HG02943 (cell line): ENCODE data around the gene CDKAL1.

Source experiments
- ATAC-seq: cut with Tn5 transposase; IDR thresholded peaks from one replicate; pipeline ENCODE4 v1.9.1; 2021; ENCODE audit warnings: mild to moderate bottlenecking, low read depth, moderate library complexity; ENCODE audit not compliant: unreplicated experiment

The CDKAL1 gene

GRCh38 chr6:20861481-20861880 lies 327.2 kb downstream of the CDKAL1 start:
- ATAC-seq, result no peak

- no peak for ATAC-seq
Measured at GRCh38 chr6:20866036-20866435, 331.8 kb downstream of the CDKAL1 start.

- no peak for ATAC-seq
Measured at GRCh38 chr6:20866935-20867703, 332.9 kb downstream of the CDKAL1 start.

- ATAC-seq, result no peak
Measured at GRCh38 chr6:20868397-20869096, 334.3 kb downstream of the CDKAL1 start.

GRCh38 chr6:20870021-20870420 lies 335.8 kb downstream of the CDKAL1 start:
- no peak for ATAC-seq

GRCh38 chr6:20870493-20870892 lies 336.2 kb downstream of the CDKAL1 start:
- ATAC-seq, result no peak

GRCh38 chr6:20873425-20874190 lies 339.4 kb downstream of the CDKAL1 start:
- no peak for ATAC-seq

GRCh38 chr6:20875369-20875963 lies 341.2 kb downstream of the CDKAL1 start:
- ATAC-seq, result no peak

- ATAC-seq, result no peak
Measured at GRCh38 chr6:20876036-20876435, 341.8 kb downstream of the CDKAL1 start.

GRCh38 chr6:20876561-20876960 lies 342.3 kb downstream of the CDKAL1 start:
- ATAC-seq, result no peak

GRCh38 chr6:20877008-20877937 lies 343.0 kb downstream of the CDKAL1 start:
- ATAC-seq, result peak; percentile 99

GRCh38 chr6:20879121-20879520 lies 344.9 kb downstream of the CDKAL1 start:
- ATAC-seq, result no peak

- ATAC-seq, result no peak
Measured at GRCh38 chr6:20879526-20879925, 345.3 kb downstream of the CDKAL1 start.

- ATAC-seq, result no peak
Measured at GRCh38 chr6:20881365-20881764, 347.1 kb downstream of the CDKAL1 start.

GRCh38 chr6:20882014-20882413 lies 347.8 kb downstream of the CDKAL1 start:
- ATAC-seq, result no peak

- no peak for ATAC-seq
Measured at GRCh38 chr6:20885076-20885475, 350.8 kb downstream of the CDKAL1 start.

- ATAC-seq, result no peak
Measured at GRCh38 chr6:20891161-20891560, 356.9 kb downstream of the CDKAL1 start.

GRCh38 chr6:20892365-20892764 lies 358.1 kb downstream of the CDKAL1 start:
- no peak for ATAC-seq

GRCh38 chr6:20893412-20893811 lies 359.2 kb downstream of the CDKAL1 start:
- no peak for ATAC-seq
